Endothelial cell (in vitro differentiated cells): ENCODE measurements around the gene BEAN1. TPM values are rescaled to one million over a fixed set of nuclear protein-coding genes. Genes with fewer than 3 reads are reported as not detected.
A peak's percentile ranks its signal among the peaks of the same experiment; 100 is the strongest.

Source experiments
- DNase-seq: peaks from one replicate; pipeline ENCODE4 v3.0.0; 2021; ENCODE audit warnings: low spot score
- H3K27ac Mint-ChIP-seq: one replicate; pipeline ENCODE4 v1.8.0; 2021; ENCODE audit warnings: mixed read lengths, inconsistent platforms; ENCODE audit not compliant: unreplicated experiment
- H3K27me3 Mint-ChIP-seq: one replicate; pipeline ENCODE4 v1.8.0; 2021; ENCODE audit warnings: mild to moderate bottlenecking, moderate library complexity, mixed read lengths, inconsistent platforms; ENCODE audit not compliant: unreplicated experiment
- H3K36me3 Mint-ChIP-seq: one replicate; pipeline ENCODE4 v1.8.0; 2021; ENCODE audit warnings: mild to moderate bottlenecking, low read depth, mixed read lengths, inconsistent platforms; ENCODE audit not compliant: unreplicated experiment
- H3K4me1 Mint-ChIP-seq: one replicate; pipeline ENCODE4 v1.8.0; 2021; ENCODE audit warnings: mild to moderate bottlenecking, mixed read lengths, inconsistent platforms; ENCODE audit not compliant: unreplicated experiment
- H3K4me3 Mint-ChIP-seq: one replicate; pipeline ENCODE4 v1.8.0; 2021; ENCODE audit warnings: mild to moderate bottlenecking, mixed read lengths, inconsistent platforms; ENCODE audit not compliant: unreplicated experiment
- H3K9me3 Mint-ChIP-seq: one replicate; pipeline ENCODE4 v1.8.0; 2021; ENCODE audit warnings: mixed read lengths, inconsistent platforms; ENCODE audit not compliant: unreplicated experiment
- total RNA-seq: library from RNA; stranded (reverse); fragmentation: NEBNext Ultra II Directional; extraction: Animal tissue kit (Norgen Biotek cat#: 25700); gene quantifications from one replicate; pipeline ENCODE4 v1.2.1, GENCODE V29; 2021; ENCODE audit not compliant: unreplicated experiment
- TF ChIP-seq, protein P1 (sequence below): fragments of 200-600 bp; sonication (generic); IDR thresholded peaks from one replicate; pipeline ENCODE4 v1.5.0; 2021; ENCODE audit warnings: antibody characterized with exemption; ENCODE audit not compliant: unreplicated experiment

Gene BEAN1
- total RNA-seq, 1 donor from 2014 or later = 0.49 TPM

DNA sequence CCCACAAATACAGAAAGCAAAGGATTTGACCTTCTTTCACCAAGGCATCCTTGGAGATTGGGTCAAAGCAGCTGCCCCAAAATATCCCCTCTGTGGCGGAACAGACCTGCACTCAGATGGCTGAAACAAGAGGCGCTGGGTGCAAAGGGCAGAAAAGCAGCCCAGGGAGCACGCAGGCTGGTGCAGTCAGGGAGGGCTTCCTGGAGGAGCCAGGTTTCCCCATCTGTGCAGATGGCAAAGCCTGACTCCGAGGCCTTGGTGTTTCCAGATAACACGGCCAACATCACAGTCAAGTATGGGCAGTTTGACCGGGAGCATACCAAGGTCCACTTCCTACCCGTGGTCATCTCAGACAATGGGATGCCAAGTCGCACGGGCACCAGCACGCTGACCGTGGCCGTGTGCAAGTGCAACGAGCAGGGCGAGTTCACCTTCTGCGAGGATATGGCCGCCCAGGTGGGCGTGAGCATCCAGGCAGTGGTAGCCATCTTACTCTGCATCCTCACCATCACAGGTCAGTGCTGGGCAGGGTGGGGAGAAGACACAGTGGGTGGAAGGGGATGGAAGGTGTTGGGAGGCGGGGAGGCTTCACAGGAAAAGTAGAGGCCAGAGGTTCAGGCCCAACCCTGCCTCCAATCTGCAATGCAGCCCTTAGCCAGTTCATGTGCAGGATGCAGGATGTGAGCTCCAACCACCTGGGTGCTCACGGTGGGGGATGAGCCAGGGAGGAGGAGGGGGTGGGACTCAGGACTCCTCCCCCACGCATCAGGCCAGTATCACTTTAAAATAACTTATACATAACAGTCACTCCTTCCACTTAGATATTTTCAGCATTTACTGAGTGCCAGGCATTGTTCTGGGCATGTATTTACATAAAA, 26.4 kb upstream of the BEAN1 start:
- TF ChIP-seq, protein P1, sequence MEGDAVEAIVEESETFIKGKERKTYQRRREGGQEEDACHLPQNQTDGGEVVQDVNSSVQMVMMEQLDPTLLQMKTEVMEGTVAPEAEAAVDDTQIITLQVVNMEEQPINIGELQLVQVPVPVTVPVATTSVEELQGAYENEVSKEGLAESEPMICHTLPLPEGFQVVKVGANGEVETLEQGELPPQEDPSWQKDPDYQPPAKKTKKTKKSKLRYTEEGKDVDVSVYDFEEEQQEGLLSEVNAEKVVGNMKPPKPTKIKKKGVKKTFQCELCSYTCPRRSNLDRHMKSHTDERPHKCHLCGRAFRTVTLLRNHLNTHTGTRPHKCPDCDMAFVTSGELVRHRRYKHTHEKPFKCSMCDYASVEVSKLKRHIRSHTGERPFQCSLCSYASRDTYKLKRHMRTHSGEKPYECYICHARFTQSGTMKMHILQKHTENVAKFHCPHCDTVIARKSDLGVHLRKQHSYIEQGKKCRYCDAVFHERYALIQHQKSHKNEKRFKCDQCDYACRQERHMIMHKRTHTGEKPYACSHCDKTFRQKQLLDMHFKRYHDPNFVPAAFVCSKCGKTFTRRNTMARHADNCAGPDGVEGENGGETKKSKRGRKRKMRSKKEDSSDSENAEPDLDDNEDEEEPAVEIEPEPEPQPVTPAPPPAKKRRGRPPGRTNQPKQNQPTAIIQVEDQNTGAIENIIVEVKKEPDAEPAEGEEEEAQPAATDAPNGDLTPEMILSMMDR = no peak
- H3K4me1 Mint-ChIP-seq = peaks cover 39% of the 10 kb centered on the region
- peaks cover 79% of the 10 kb centered on the region for H3K36me3 Mint-ChIP-seq
- no peaks in the 10 kb centered on the region for H3K9me3 Mint-ChIP-seq
- H3K27me3 Mint-ChIP-seq = peaks cover 20% of the 10 kb centered on the region
- H3K27ac Mint-ChIP-seq = peak overlapping the region; percentile 85
- peak overlapping the region; percentile 84 for H3K4me3 Mint-ChIP-seq
- no peak for DNase-seq

DNA sequence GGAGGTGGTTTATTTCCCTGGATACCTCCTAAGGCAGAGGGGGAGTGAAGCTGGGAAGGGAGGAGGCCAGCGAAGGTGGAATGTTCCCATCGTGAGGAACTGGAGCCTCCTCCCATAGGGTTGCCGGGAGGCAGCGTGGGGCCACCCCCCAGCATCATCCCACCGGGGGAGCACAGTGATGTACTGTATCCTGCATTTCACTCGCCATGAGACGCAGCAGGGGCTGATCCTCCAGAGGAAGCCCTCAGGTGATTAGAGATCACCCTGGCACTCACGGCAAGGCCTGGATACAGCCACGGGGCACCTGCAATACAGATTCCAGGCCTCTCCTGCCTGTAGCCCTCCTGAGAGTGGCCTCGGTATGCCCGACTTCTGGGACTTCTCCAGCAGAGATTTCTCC, 25.5 kb upstream of the BEAN1 start:
- Mint-ChIP-seq H3K27me3 (peaks cover 23% of the 10 kb centered on the region), H3K4me1 (peaks cover 45% of the 10 kb centered on the region), H3K4me3 (peak overlapping the region; percentile 76), H3K9me3 (no peaks in the 10 kb centered on the region), H3K27ac (peak overlapping the region; percentile 85), H3K36me3 (peaks cover 72% of the 10 kb centered on the region)
- no peak for DNase-seq
- TF ChIP-seq, protein P1 = no peak

DNA sequence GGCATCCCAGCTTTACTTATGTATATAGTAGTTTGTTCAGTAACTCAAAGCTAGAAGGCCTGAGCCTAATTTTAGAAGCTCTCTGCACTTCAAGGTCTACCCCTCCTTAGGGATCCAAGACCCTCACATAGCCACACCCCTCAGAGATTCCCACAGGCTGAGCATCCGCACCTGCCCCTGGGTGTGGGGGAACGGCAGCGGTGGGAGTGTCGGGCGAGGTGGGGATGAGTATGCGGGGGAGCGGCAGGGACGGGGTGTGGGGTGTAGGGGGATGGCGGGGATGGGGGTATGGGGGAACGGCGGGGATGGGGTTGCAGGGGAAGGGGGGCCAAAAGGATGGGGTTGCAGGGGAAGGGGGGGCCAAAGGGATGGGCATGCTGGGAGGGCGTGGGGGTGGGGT, 24.9 kb upstream of the BEAN1 start:
- peaks cover 26% of the 10 kb centered on the region for H3K27me3 Mint-ChIP-seq
- no peak overlapping the region for H3K27ac Mint-ChIP-seq
- DNase-seq = no peak
- H3K36me3 Mint-ChIP-seq = peaks cover 69% of the 10 kb centered on the region
- peaks cover 49% of the 10 kb centered on the region for H3K4me1 Mint-ChIP-seq
- H3K9me3 Mint-ChIP-seq = no peaks in the 10 kb centered on the region
- no peak overlapping the region for H3K4me3 Mint-ChIP-seq
- TF ChIP-seq, protein P1 = no peak

DNA sequence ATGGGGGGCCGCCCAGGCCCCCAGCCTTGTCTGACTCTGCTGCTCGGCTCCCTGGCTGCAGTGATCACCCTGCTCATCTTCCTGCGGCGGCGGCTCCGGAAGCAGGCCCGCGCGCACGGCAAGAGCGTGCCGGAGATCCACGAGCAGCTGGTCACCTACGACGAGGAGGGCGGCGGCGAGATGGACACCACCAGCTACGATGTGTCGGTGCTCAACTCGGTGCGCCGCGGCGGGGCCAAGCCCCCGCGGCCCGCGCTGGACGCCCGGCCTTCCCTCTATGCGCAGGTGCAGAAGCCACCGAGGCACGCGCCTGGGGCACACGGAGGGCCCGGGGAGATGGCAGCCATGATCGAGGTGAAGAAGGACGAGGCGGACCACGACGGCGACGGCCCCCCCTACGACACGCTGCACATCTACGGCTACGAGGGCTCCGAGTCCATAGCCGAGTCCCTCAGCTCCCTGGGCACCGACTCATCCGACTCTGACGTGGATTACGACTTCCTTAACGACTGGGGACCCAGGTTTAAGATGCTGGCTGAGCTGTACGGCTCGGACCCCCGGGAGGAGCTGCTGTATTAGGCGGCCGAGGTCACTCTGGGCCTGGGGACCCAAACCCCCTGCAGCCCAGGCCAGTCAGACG, 24.4 kb upstream of the BEAN1 start:
- Mint-ChIP-seq H3K9me3 (no peaks in the 10 kb centered on the region), H3K4me3 (no peak overlapping the region), H3K27ac (no peak overlapping the region), H3K4me1 (peaks cover 50% of the 10 kb centered on the region), H3K27me3 (peaks cover 29% of the 10 kb centered on the region), H3K36me3 (peaks cover 70% of the 10 kb centered on the region)
- TF ChIP-seq, protein P1 = no peak
- no peak for DNase-seq
